H1 (cell line): ENCODE measurements around the gene TMEM82.

ENCODE experiments used
- BRCA1 ChIP-seq: IDR thresholded peaks from 2 replicates; pipeline ENCODE4 v1.6.1; 2012; ENCODE audit warnings: low read depth, low read length, improper control_type of control experiment
- TF ChIP-seq, protein P1 (sequence below), 3 experiments: IDR thresholded peaks; 1 replicate in 2 of 3; 2 replicates in 1 of 3; pipeline versions ENCODE4 v1.5.1 to v1.6.1; 2011; ENCODE audit warnings: low read length in 3 of 3, mild to moderate bottlenecking in 3 of 3, inconsistent platforms in 2 of 3, low read depth in 1 of 3, moderate library complexity in 1 of 3; ENCODE audit not compliant: insufficient read depth in 1 of 3; ENCODE audit errors: control extremely low read depth in 1 of 3

DNA sequence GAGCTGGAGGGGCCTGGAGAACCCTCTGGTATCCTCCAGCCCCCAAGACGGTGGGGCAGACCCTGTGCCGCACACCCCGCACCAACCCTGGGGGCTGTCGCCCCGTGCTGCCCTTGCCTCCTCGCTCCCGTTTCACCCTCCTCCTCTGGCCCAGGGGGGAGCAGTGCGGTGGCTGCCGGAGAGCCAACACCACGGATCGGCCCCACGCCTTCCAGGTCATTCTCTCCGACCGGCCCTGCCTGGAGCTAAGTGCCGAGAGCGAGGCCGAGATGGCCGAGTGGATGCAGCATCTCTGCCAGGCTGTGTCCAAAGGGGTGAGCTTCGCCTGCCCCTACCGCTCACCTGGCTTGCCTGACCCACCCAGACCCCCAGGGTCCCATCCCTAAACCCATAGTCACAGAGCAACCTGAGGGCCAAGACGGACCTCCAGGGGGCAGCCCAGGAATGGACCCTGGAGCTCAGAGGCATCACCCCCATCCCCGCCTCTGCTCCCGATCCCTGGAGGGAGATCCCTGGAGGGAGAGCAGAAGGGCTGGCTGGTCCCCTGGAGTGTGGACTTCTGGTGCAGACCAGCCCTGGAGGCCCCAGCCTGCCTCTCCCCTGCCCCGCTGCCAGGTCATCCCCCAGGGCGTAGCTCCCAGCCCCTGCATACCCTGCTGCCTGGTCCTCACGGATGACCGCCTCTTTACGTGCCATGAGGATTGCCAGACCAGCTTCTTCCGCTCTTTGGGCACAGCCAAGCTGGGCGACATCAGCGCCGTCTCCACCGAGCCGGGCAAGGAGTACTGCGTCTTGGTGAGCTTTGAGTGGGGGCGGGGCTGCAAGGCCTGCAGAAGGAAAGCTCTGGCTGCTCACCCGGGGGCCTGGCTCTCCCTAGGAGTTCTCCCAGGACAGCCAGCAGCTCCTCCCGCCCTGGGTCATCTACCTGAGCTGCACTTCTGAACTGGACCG is 10.3 kb upstream of the TMEM82 start:
- TF ChIP-seq, protein P1, sequence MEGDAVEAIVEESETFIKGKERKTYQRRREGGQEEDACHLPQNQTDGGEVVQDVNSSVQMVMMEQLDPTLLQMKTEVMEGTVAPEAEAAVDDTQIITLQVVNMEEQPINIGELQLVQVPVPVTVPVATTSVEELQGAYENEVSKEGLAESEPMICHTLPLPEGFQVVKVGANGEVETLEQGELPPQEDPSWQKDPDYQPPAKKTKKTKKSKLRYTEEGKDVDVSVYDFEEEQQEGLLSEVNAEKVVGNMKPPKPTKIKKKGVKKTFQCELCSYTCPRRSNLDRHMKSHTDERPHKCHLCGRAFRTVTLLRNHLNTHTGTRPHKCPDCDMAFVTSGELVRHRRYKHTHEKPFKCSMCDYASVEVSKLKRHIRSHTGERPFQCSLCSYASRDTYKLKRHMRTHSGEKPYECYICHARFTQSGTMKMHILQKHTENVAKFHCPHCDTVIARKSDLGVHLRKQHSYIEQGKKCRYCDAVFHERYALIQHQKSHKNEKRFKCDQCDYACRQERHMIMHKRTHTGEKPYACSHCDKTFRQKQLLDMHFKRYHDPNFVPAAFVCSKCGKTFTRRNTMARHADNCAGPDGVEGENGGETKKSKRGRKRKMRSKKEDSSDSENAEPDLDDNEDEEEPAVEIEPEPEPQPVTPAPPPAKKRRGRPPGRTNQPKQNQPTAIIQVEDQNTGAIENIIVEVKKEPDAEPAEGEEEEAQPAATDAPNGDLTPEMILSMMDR (IDR thresholded peaks at IDR 0.05; ENCODE audit: control extremely low read depth in 1 of 3, insufficient read depth in 1 of 3, low read depth in 1 of 3, low read length in 3 of 3): no peak
- no peak for TF ChIP-seq BRCA1
